Measurements from ENCODE around the gene CEP192. TPM values are rescaled to one million over a fixed set of nuclear protein-coding genes. Genes with fewer than 3 reads are reported as not detected.

The CEP192 gene
- total and polyA plus RNA-seq, 10 donors: 13.8 to 41.8 (median 32.4) TPM

DNA sequence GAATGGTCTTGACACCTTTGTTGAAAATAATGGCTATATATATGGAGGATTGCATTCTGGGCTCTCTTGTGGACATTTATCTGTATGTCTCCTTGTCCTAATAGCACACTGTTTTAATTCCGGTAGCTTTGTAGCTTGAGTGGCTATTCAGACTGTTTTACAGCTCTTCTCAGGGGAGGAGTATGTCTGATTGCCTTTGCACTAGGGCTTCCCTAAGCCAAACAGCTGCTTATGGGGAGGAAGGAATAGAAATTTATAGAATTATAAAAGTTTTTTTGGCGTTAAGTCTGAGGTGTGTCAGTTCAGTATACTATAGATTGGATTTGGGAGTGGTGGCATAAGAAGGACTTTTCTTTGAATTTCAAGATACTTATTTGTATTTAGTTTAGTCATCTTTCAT lies 30.8 kb upstream of the CEP192 start:
- H3K36me3 ChIP-seq: peaks cover 0 to 83% (median 55%) of the 10 kb centered on the region in 6 donors
- intact Hi-C loops (cut with DNase I; ENCODE audit: low total_unique reads): no loop called here
- TF ChIP-seq POLR2A (IDR thresholded peaks at IDR 0.05) (no peak), POLR2AphosphoS5 (IDR thresholded peaks at IDR 0.05) (no peak), CTCF (IDR thresholded peaks at IDR 0.05 in 8 of 11, conservative IDR thresholded peaks at IDR 0.05 in 3 of 11) (no peak)
- H3K27me3 ChIP-seq (replicated peaks in 1 of 7): no peaks in the 10 kb centered on the region
- H3K27ac ChIP-seq: no peak overlapping the region
- DNase-seq: no peak
- H3K4me1 ChIP-seq: peaks cover 0 to 6% (median 0%) of the 10 kb centered on the region in 6 donors
- H3K9me3 ChIP-seq: no peaks in the 10 kb centered on the region
- WGBS, 5 donors: 90 to 96% (median 94%) methylated on average over 2 of the region's 2 CpGs
- no peak overlapping the region for H3K4me3 ChIP-seq

GRCh38 chr18:12960853-12961397 lies 30.2 kb upstream of the CEP192 start:
- H3K36me3 ChIP-seq: peaks cover 0 to 83% (median 53%) of the 10 kb centered on the region in 6 donors
- DNase-seq: no peak
- TF ChIP-seq POLR2A (IDR thresholded peaks at IDR 0.05): no peak
- TF ChIP-seq CTCF (IDR thresholded peaks at IDR 0.05 in 8 of 11, conservative IDR thresholded peaks at IDR 0.05 in 3 of 11): no peak
- TF ChIP-seq POLR2AphosphoS5 (IDR thresholded peaks at IDR 0.05): no peak
- intact Hi-C loops (cut with DNase I; ENCODE audit: low total_unique reads): no loop called here
- WGBS, 5 donors: 71 to 87% (median 81%) methylated on average over 6 of the region's 6 CpGs
- no peak overlapping the region for H3K27ac ChIP-seq
- peaks cover 0 to 6% (median 0%) of the 10 kb centered on the region in 6 donors for H3K4me1 ChIP-seq
- H3K9me3 ChIP-seq: no peaks in the 10 kb centered on the region
- H3K27me3 ChIP-seq (replicated peaks in 1 of 7): no peaks in the 10 kb centered on the region
- H3K4me3 ChIP-seq: no peak overlapping the region

GRCh38 chr18:12963069-12963468 lies 28.1 kb upstream of the CEP192 start:
- intact Hi-C loops (cut with DNase I; ENCODE audit: low total_unique reads): no loop called here
- Histone ChIP-seq H3K27me3 (replicated peaks in 1 of 7) (no peaks in the 10 kb centered on the region), H3K4me3 (no peak overlapping the region), H3K27ac (no peak overlapping the region), H3K36me3 (peaks cover 2 to 86% (median 45%) of the 10 kb centered on the region in 6 donors), H3K9me3 (no peaks in the 10 kb centered on the region), H3K4me1 (peaks cover 0 to 6% (median 0%) of the 10 kb centered on the region in 6 donors)
- 98 to 100% (median 100%) methylated on average over 1 of the region's 1 CpG for WGBS, 5 donors
- no peak for DNase-seq
- TF ChIP-seq POLR2AphosphoS5 (IDR thresholded peaks at IDR 0.05) (no peak), CTCF (IDR thresholded peaks at IDR 0.05 in 8 of 11, conservative IDR thresholded peaks at IDR 0.05 in 3 of 11) (no peak), POLR2A (IDR thresholded peaks at IDR 0.05) (no peak)

DNA sequence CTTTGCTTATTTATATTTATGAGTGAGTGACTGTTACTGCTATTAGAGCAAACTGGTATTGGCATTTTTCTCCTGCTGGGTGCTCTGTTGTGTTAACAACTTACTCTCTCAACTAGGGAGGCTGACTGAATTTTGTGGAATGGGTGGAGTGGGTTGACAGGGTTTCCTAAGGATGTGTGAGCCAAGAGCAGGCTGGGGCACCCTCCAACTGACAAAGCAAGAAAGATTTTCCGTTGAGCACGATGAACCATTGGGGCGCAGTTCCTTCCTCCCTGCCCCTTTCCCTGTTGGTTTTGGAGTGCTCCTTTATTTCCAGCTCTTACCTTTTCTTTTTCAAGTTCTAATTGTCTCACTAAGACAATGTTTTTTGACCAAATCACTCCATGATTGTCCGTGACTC lies 23.0 kb upstream of the CEP192 start:
- Histone ChIP-seq H3K36me3 (peaks cover 5 to 80% (median 50%) of the 10 kb centered on the region in 6 donors), H3K4me3 (no peak overlapping the region), H3K4me1 (no peaks in the 10 kb centered on the region), H3K27ac (no peak overlapping the region), H3K27me3 (replicated peaks in 1 of 7) (no peaks in the 10 kb centered on the region), H3K9me3 (no peaks in the 10 kb centered on the region)
- WGBS, 5 donors: 60 to 91% (median 83%) methylated on average over 4 of the region's 4 CpGs
- no peak for DNase-seq
- intact Hi-C loops (cut with DNase I; ENCODE audit: low total_unique reads): no loop called here
- TF ChIP-seq POLR2A (IDR thresholded peaks at IDR 0.05) (no peak), CTCF (IDR thresholded peaks at IDR 0.05 in 8 of 11, conservative IDR thresholded peaks at IDR 0.05 in 3 of 11) (no peak), POLR2AphosphoS5 (IDR thresholded peaks at IDR 0.05) (no peak)

Data from spleen (tissue), 11 donors.